Endothelial cell of umbilical vein (primary cell): ENCODE measurements around the gene BCAS3. TPM values are rescaled to one million over a fixed set of nuclear protein-coding genes. Genes with fewer than 3 reads are reported as not detected.

ENCODE experiments used
- BruUV-seq: library from RNA; stranded (reverse); fragments of 400-500 nt; replicated peaks from 2 replicates; lab custom pipeline; 2021; lab: Mats Ljungman, UMichigan
- CTCF ChIA-PET: fragments of 300-600, 350-600 bp; sonication (Branson Sonifier 250); formaldehyde crosslinking; loops from one replicate; lab custom pipeline; 2021; ENCODE audit warnings: antibody characterized with exemption, inconsistent platforms; lab: Charles Lee
- POLR2A ChIA-PET: fragments of 300-600, 350-600 bp; sonication (Branson Sonifier 250); formaldehyde crosslinking; loops from one replicate; lab custom pipeline; 2021; ENCODE audit warnings: antibody characterized with exemption, inconsistent platforms; lab: Charles Lee
- DNase-seq: peaks from one replicate; pipeline ENCODE4 v3.0.0-alpha.2; 2011; ENCODE audit warnings: low read depth, low spot score
- FAIRE-seq: peaks from 2 replicates; lab custom pipeline; 2011; peaks lifted over from hg19 to GRCh38; lab: Jason Lieb, UNC
- H2AFZ ChIP-seq: 2 replicates; pipeline ENCODE4 v1.6.0; 2012; ENCODE audit warnings: low read depth, low read length, control low read depth, inconsistent platforms
- H3K27ac ChIP-seq: 2 replicates; pipeline ENCODE4 v1.5.1; 2011; ENCODE audit warnings: low read depth, mild to moderate bottlenecking, control low read depth, low read length, moderate library complexity; ENCODE audit not compliant: insufficient read depth
- H3K27me3 ChIP-seq, 2 experiments: 2 replicates each; pipeline versions ENCODE4 v1.6.0 to v1.6.1; 2011; ENCODE audit warnings: low read length in 2 of 2, mixed read lengths in 1 of 2; ENCODE audit not compliant: control insufficient read depth in 2 of 2, insufficient read depth in 2 of 2
- H3K36me3 ChIP-seq, 2 experiments: 2 replicates in 1 of 2; 3 replicates in 1 of 2; pipeline ENCODE4 v1.5.1; 2011; ENCODE audit warnings: low read length in 2 of 2, mild to moderate bottlenecking in 1 of 2, moderate library complexity in 1 of 2; ENCODE audit not compliant: control insufficient read depth in 2 of 2, insufficient read depth in 2 of 2; ENCODE audit errors: extremely low read depth in 1 of 2
- H3K4me1 ChIP-seq: 3 replicates; pipeline ENCODE4 v1.5.1; 2011; ENCODE audit warnings: mild to moderate bottlenecking, low read length; ENCODE audit not compliant: control insufficient read depth, insufficient read depth; ENCODE audit errors: extremely low read depth
- H3K4me2 ChIP-seq: 2 replicates; pipeline ENCODE4 v1.6.1; 2011; ENCODE audit warnings: low read length, control low read depth, mixed read lengths; ENCODE audit not compliant: insufficient read depth
- H3K4me3 ChIP-seq, 3 experiments: fragments of 200-600 bp in 1 of 3; sonication (generic), shearing (Covaris generic) in 1 of 3; replicated peaks in 1 of 3; 2 replicates each; pipeline ENCODE4 v1.5.1; 2011 to 2016; ENCODE audit warnings: control low read depth in 3 of 3, low read length in 3 of 3, mild to moderate bottlenecking in 2 of 3, inconsistent platforms in 1 of 3, low read depth in 1 of 3, moderate library complexity in 1 of 3; ENCODE audit not compliant: insufficient read depth in 1 of 3
- H3K79me2 ChIP-seq: 2 replicates; pipeline ENCODE4 v1.6.0; 2012; ENCODE audit warnings: low read length, inconsistent platforms; ENCODE audit not compliant: control insufficient read depth, insufficient read depth
- H3K9ac ChIP-seq: replicated peaks from 2 replicates; pipeline ENCODE3; 2011; ENCODE audit warnings: low read length, control low read depth; ENCODE audit not compliant: insufficient read depth; ENCODE audit errors: extremely low read depth
- H3K9me1 ChIP-seq: replicated peaks from 3 replicates; pipeline ENCODE4 v1.6.0; 2011; ENCODE audit warnings: mild to moderate bottlenecking, low read length; ENCODE audit not compliant: control insufficient read depth, insufficient read depth; ENCODE audit errors: extremely low read depth
- H3K9me3 ChIP-seq: replicated peaks from 2 replicates; pipeline ENCODE4 v1.5.1; 2012; ENCODE audit warnings: low read length, inconsistent platforms; ENCODE audit not compliant: control insufficient read depth, insufficient read depth
- H4K20me1 ChIP-seq: replicated peaks from 2 replicates; pipeline ENCODE3; 2011; ENCODE audit warnings: mild to moderate bottlenecking, low read length; ENCODE audit not compliant: control insufficient read depth, insufficient read depth; ENCODE audit errors: extremely low read depth
- EZH2 ChIP-seq: IDR thresholded peaks from 2 replicates; pipeline ENCODE4 v1.6.1; 2012; ENCODE audit warnings: borderline replicate concordance, low read depth, mild to moderate bottlenecking, moderate library complexity, low read length, inconsistent platforms; ENCODE audit not compliant: severe bottlenecking
- FOS ChIP-seq: IDR thresholded peaks from 2 replicates; pipeline ENCODE4 v1.6.1; 2011; ENCODE audit warnings: mild to moderate bottlenecking, low read length, moderate library complexity, borderline replicate concordance; ENCODE audit not compliant: insufficient read depth
- GATA2 ChIP-seq: IDR thresholded peaks from 2 replicates; pipeline ENCODE4 v1.7.0; 2011; ENCODE audit warnings: low read depth, mild to moderate bottlenecking, moderate library complexity, mixed read lengths, low read length; ENCODE audit not compliant: insufficient read length, insufficient read depth
- JUN ChIP-seq: IDR thresholded peaks from 2 replicates; pipeline ENCODE4 v1.6.1; 2011; ENCODE audit warnings: borderline replicate concordance, low read depth; ENCODE audit not compliant: insufficient read length, insufficient read depth
- MYC ChIP-seq: IDR thresholded peaks from one replicate; pipeline ENCODE4 v1.6.1; 2011; ENCODE audit warnings: mild to moderate bottlenecking, low read depth, low read length
- POLR2A ChIP-seq: IDR thresholded peaks from 2 replicates; pipeline ENCODE4 v1.6.1; 2012; ENCODE audit warnings: low read depth, mild to moderate bottlenecking, control low read depth, low read length
- POLR2AphosphoS5 ChIP-seq: IDR thresholded peaks from 2 replicates; pipeline ENCODE4 v1.6.1; 2012; ENCODE audit warnings: low read depth, mild to moderate bottlenecking, control low read depth, low read length, moderate library complexity; ENCODE audit not compliant: insufficient read depth
- dilution Hi-C: fragments of 300-500 bp; cut with MboI; formaldehyde crosslinking; loops from one replicate; pipeline ENCODE4 v1.15.0; 2019; ENCODE audit warnings: low sequenced_read_pairs; ENCODE audit not compliant: extremely low pct_ligation_motif_present
- intact Hi-C: fragments of 100-400 bp; cut with micrococcal nuclease; formaldehyde crosslinking; loops from one replicate; pipeline ENCODE4 v1.10.0; 2022
- polyA plus RNA-seq, 4 experiments: library from polyadenylated mRNA; depleted of rRNA in 3 of 4; stranded (reverse) in 3 of 4; unstranded in 1 of 4; fragments of >200 nt; gene quantifications; 2 replicates each; pipeline versions ENCODE4 v1.2.1 to v1.2.3, GENCODE V29; 2011 to 2012; ENCODE audit warnings: missing spikeins in 1 of 4
- total RNA-seq: library from RNA; stranded (reverse); gene quantifications from 2 replicates; pipeline ENCODE4 v1.2.3, GENCODE V29; 2021
- TF ChIP-seq, protein P1 (sequence below), 2 donors: IDR thresholded peaks; 1 replicate in 1 of 2; 2 replicates in 1 of 2; pipeline ENCODE4 v1.5.1; 2011; ENCODE audit warnings: low read length in 2 of 2, mild to moderate bottlenecking in 2 of 2, moderate library complexity in 2 of 2, control low read depth in 1 of 2, inconsistent platforms in 1 of 2, low read depth in 1 of 2; ENCODE audit not compliant: insufficient read depth in 1 of 2; ENCODE audit errors: extremely low read depth in 1 of 2
- TF ChIP-seq, protein P2 (sequence below): IDR thresholded peaks from 2 replicates; pipeline ENCODE4 v1.6.1; 2011; ENCODE audit not compliant: insufficient read depth, insufficient read length

Gene BCAS3
- total and polyA plus RNA-seq, 2 donors (not counting 3 experiments of a cell fraction or from before 2014, with no cell fraction given) = 8.2 to 16.0 TPM

DNA sequence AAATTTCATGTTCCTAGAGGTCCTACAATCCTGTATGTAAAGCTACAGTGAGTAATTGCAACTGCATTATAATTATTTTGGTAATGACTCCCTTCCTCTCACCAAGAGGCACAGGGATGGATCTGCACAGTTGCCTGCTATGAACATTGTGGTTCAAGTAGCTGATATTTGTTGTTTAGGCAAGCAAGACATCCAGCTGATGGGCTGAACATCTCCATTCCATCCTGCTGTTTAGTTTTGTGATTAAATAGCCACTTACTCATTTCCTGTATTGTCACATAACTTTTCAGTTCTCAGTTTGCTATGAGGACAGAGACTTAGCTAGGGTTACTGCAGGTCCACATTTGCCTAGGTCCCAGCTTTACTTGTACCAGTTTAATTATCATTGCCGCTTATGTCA is 540.8 kb downstream of the BCAS3 start:
- Histone ChIP-seq H3K79me2 (no peaks in the 10 kb centered on the region), H3K27me3 (no peaks in the 10 kb centered on the region), H2AFZ (no peak overlapping the region), H3K4me2 (no peak overlapping the region), H3K9me1 (no peaks in the 10 kb centered on the region), H3K4me3 (no peak overlapping the region), H3K9ac (no peak overlapping the region), H3K9me3 (no peaks in the 10 kb centered on the region), H4K20me1 (no peaks in the 10 kb centered on the region), H3K4me1 (no peaks in the 10 kb centered on the region), H3K36me3 (no peaks in the 10 kb centered on the region), H3K27ac (no peak overlapping the region)
- FAIRE-seq (no peak), DNase-seq (no peak)
- intact Hi-C loops = no loop called here
- TF ChIP-seq POLR2AphosphoS5 (no peak), MYC (no peak), POLR2A (no peak), GATA2 (no peak), FOS (no peak), EZH2 (no peak), JUN (no peak)
- TF ChIP-seq, protein P1, sequence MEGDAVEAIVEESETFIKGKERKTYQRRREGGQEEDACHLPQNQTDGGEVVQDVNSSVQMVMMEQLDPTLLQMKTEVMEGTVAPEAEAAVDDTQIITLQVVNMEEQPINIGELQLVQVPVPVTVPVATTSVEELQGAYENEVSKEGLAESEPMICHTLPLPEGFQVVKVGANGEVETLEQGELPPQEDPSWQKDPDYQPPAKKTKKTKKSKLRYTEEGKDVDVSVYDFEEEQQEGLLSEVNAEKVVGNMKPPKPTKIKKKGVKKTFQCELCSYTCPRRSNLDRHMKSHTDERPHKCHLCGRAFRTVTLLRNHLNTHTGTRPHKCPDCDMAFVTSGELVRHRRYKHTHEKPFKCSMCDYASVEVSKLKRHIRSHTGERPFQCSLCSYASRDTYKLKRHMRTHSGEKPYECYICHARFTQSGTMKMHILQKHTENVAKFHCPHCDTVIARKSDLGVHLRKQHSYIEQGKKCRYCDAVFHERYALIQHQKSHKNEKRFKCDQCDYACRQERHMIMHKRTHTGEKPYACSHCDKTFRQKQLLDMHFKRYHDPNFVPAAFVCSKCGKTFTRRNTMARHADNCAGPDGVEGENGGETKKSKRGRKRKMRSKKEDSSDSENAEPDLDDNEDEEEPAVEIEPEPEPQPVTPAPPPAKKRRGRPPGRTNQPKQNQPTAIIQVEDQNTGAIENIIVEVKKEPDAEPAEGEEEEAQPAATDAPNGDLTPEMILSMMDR (IDR thresholded peaks at IDR 0.05; ENCODE audit: extremely low read depth in 1 of 2, insufficient read depth in 1 of 2, low read depth in 1 of 2, low read length in 2 of 2) = no peak
- TF ChIP-seq, protein P2, sequence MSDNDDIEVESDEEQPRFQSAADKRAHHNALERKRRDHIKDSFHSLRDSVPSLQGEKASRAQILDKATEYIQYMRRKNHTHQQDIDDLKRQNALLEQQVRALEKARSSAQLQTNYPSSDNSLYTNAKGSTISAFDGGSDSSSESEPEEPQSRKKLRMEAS = no peak
- ChIA-PET CTCF (interaction anchor here (0.8 to 1.4 kb wide), 3 partner anchors 20 to 498 kb away, joined by 3 read pairs; no protein-coding TSS in a partner anchor), POLR2A (no interaction called here)
- dilution Hi-C loops = no loop called here
- BruUV-seq = no TSS peak
